Activated naive CD4-positive, alpha-beta T cell treated with anti-CD3 and anti-CD28 coated beads, Interleukin-2, amount 50 U/mL, for 24 hours (primary cell): ENCODE data around the gene SERP1.

ENCODE experiments used
- H3K27ac Mint-ChIP-seq: one replicate; pipeline ENCODE4 v1.8.0; 2021; ENCODE audit warnings: mild to moderate bottlenecking, mixed read lengths
- H3K27me3 Mint-ChIP-seq: one replicate; pipeline ENCODE4 v1.8.0; 2021; ENCODE audit warnings: mixed read lengths
- H3K36me3 Mint-ChIP-seq: one replicate; pipeline ENCODE4 v1.8.0; 2021; ENCODE audit warnings: mixed read lengths
- H3K4me1 Mint-ChIP-seq: one replicate; pipeline ENCODE4 v1.8.0; 2021; ENCODE audit warnings: mixed read lengths
- H3K4me3 Mint-ChIP-seq: one replicate; pipeline ENCODE4 v1.8.0; 2021; ENCODE audit warnings: mild to moderate bottlenecking, mixed read lengths
- H3K9me3 Mint-ChIP-seq: one replicate; pipeline ENCODE4 v1.8.0; 2021; ENCODE audit warnings: mixed read lengths

The SERP1 gene

GRCh38 chr3:150546226-150547044 lies at the start of gene SERP1, which contains the start of gene EIF2A:
TSS of gene SERP1 (minus strand) at chr3:150546496. CDS start at chr3:150546135, 361 bp downstream.
TSS of gene EIF2A (plus strand) at chr3:150546787. CDS start at chr3:150546803, 16 bp downstream.
- peaks cover 21% of the 10 kb centered on the region for H3K36me3 Mint-ChIP-seq
- H3K27ac Mint-ChIP-seq = peak within 1 kb of the TSS; percentile 99
- H3K4me1 Mint-ChIP-seq = peaks cover 70% of the 10 kb centered on the region
- H3K9me3 Mint-ChIP-seq = no peaks in the 10 kb centered on the region
- H3K27me3 Mint-ChIP-seq = no peaks in the 10 kb centered on the region
- H3K4me3 Mint-ChIP-seq = peak within 1 kb of the TSS; percentile 98

- Mint-ChIP-seq H3K4me1 (peaks cover 6% of the 10 kb centered on the region), H3K9me3 (no peaks in the 10 kb centered on the region), H3K27ac (no peak overlapping the region), H3K36me3 (no peaks in the 10 kb centered on the region), H3K4me3 (no peak overlapping the region), H3K27me3 (no peaks in the 10 kb centered on the region)
Observed at GRCh38 chr3:150594150-150594549, 47.9 kb upstream of the SERP1 start.

GRCh38 chr3:150589759-150590158 lies 43.5 kb upstream of the SERP1 start:
- peaks cover 3% of the 10 kb centered on the region for H3K36me3 Mint-ChIP-seq
- H3K4me3 Mint-ChIP-seq = no peak overlapping the region
- peaks cover 10% of the 10 kb centered on the region for H3K4me1 Mint-ChIP-seq
- no peaks in the 10 kb centered on the region for H3K9me3 Mint-ChIP-seq
- H3K27me3 Mint-ChIP-seq = no peaks in the 10 kb centered on the region
- H3K27ac Mint-ChIP-seq = no peak overlapping the region

- no peaks in the 10 kb centered on the region for H3K27me3 Mint-ChIP-seq
- no peak overlapping the region for H3K4me3 Mint-ChIP-seq
- no peak overlapping the region for H3K27ac Mint-ChIP-seq
- H3K4me1 Mint-ChIP-seq = peaks cover 10% of the 10 kb centered on the region
- H3K9me3 Mint-ChIP-seq = no peaks in the 10 kb centered on the region
- peaks cover 3% of the 10 kb centered on the region for H3K36me3 Mint-ChIP-seq
Observed at GRCh38 chr3:150588027-150588830, 41.9 kb upstream of the SERP1 start.

- Mint-ChIP-seq H3K27ac (peak overlapping the region; percentile 23), H3K4me3 (no peak overlapping the region), H3K36me3 (peaks cover 5% of the 10 kb centered on the region), H3K9me3 (no peaks in the 10 kb centered on the region), H3K27me3 (no peaks in the 10 kb centered on the region), H3K4me1 (peaks cover 5% of the 10 kb centered on the region)
Observed at GRCh38 chr3:150583028-150583427, 36.7 kb upstream of the SERP1 start.

GRCh38 chr3:150582620-150583019 lies 36.3 kb upstream of the SERP1 start:
- Mint-ChIP-seq H3K27me3 (no peaks in the 10 kb centered on the region), H3K36me3 (peaks cover 8% of the 10 kb centered on the region), H3K9me3 (no peaks in the 10 kb centered on the region), H3K4me3 (no peak overlapping the region), H3K4me1 (peaks cover 5% of the 10 kb centered on the region), H3K27ac (peak overlapping the region; percentile 66)

GRCh38 chr3:150581174-150581573 lies 34.9 kb upstream of the SERP1 start:
- no peak overlapping the region for H3K27ac Mint-ChIP-seq
- H3K27me3 Mint-ChIP-seq = no peaks in the 10 kb centered on the region
- peaks cover 5% of the 10 kb centered on the region for H3K4me1 Mint-ChIP-seq
- no peak overlapping the region for H3K4me3 Mint-ChIP-seq
- H3K9me3 Mint-ChIP-seq = no peaks in the 10 kb centered on the region
- H3K36me3 Mint-ChIP-seq = peaks cover 18% of the 10 kb centered on the region

- H3K27ac Mint-ChIP-seq = no peak overlapping the region
- no peaks in the 10 kb centered on the region for H3K9me3 Mint-ChIP-seq
- H3K4me1 Mint-ChIP-seq = peaks cover 23% of the 10 kb centered on the region
- peaks cover 15% of the 10 kb centered on the region for H3K36me3 Mint-ChIP-seq
- no peaks in the 10 kb centered on the region for H3K27me3 Mint-ChIP-seq
- no peak overlapping the region for H3K4me3 Mint-ChIP-seq
Observed at GRCh38 chr3:150577855-150578254, 31.6 kb upstream of the SERP1 start.

GRCh38 chr3:150567328-150567727 lies 21.0 kb upstream of the SERP1 start:
- Mint-ChIP-seq H3K9me3 (no peaks in the 10 kb centered on the region), H3K4me1 (peaks cover 4% of the 10 kb centered on the region), H3K36me3 (peaks cover 19% of the 10 kb centered on the region), H3K27me3 (no peaks in the 10 kb centered on the region), H3K4me3 (no peak overlapping the region), H3K27ac (no peak overlapping the region)

GRCh38 chr3:150564243-150564642 lies 17.9 kb upstream of the SERP1 start:
- Mint-ChIP-seq H3K4me3 (no peak overlapping the region), H3K36me3 (peaks cover 16% of the 10 kb centered on the region), H3K27me3 (no peaks in the 10 kb centered on the region), H3K27ac (no peak overlapping the region), H3K9me3 (no peaks in the 10 kb centered on the region), H3K4me1 (peaks cover 8% of the 10 kb centered on the region)

GRCh38 chr3:150557725-150558124 lies 11.4 kb upstream of the SERP1 start:
- H3K27me3 Mint-ChIP-seq = no peaks in the 10 kb centered on the region
- H3K4me1 Mint-ChIP-seq = peaks cover 48% of the 10 kb centered on the region
- peaks cover 19% of the 10 kb centered on the region for H3K36me3 Mint-ChIP-seq
- no peaks in the 10 kb centered on the region for H3K9me3 Mint-ChIP-seq
- H3K4me3 Mint-ChIP-seq = no peak overlapping the region
- no peak overlapping the region for H3K27ac Mint-ChIP-seq

GRCh38 chr3:150556792-150557191 lies 10.5 kb upstream of the SERP1 start:
- no peaks in the 10 kb centered on the region for H3K9me3 Mint-ChIP-seq
- no peak overlapping the region for H3K4me3 Mint-ChIP-seq
- peaks cover 48% of the 10 kb centered on the region for H3K4me1 Mint-ChIP-seq
- H3K36me3 Mint-ChIP-seq = peaks cover 19% of the 10 kb centered on the region
- no peaks in the 10 kb centered on the region for H3K27me3 Mint-ChIP-seq
- H3K27ac Mint-ChIP-seq = peak overlapping the region; percentile 13

GRCh38 chr3:150555859-150556436 lies 9.7 kb upstream of the SERP1 start:
- peaks cover 51% of the 10 kb centered on the region for H3K4me1 Mint-ChIP-seq
- no peak overlapping the region for H3K27ac Mint-ChIP-seq
- H3K9me3 Mint-ChIP-seq = no peaks in the 10 kb centered on the region
- no peak overlapping the region for H3K4me3 Mint-ChIP-seq
- H3K36me3 Mint-ChIP-seq = peaks cover 19% of the 10 kb centered on the region
- no peaks in the 10 kb centered on the region for H3K27me3 Mint-ChIP-seq

- Mint-ChIP-seq H3K9me3 (no peaks in the 10 kb centered on the region), H3K4me1 (peaks cover 62% of the 10 kb centered on the region), H3K27me3 (no peaks in the 10 kb centered on the region), H3K4me3 (peak overlapping the region; percentile 98), H3K27ac (peak overlapping the region; percentile 99), H3K36me3 (peaks cover 21% of the 10 kb centered on the region)
Observed at GRCh38 chr3:150547045-150547741, 897 bp upstream of the SERP1 start.
